Right lobe of liver (tissue), 4 donors: ENCODE results near the gene RSAD2.

Experiments used
- CTCF ChIP-seq, 4 donors: fragments of 200-600 bp in 3 of 4; fragments of 450-650 bp in 1 of 4; IDR thresholded peaks; one replicate each; pipeline versions ENCODE4 v1.5.1 to v1.8.0; 2016 to 2022; ENCODE audit warnings: antibody characterized with exemption in 4 of 4, mild to moderate bottlenecking in 2 of 4
- POLR2A ChIP-seq: fragments of 450-650 bp; IDR thresholded peaks from one replicate; pipeline ENCODE4 v1.6.1; 2017; ENCODE audit warnings: antibody characterized with exemption, mild to moderate bottlenecking
- donor health status: DM: no; HTN: no; CAD: no.
- donor health status: DM: no; HTN: no; CAD: no.
- donor health status: DM: no; HTN: yes; CAD: no.

DNA sequence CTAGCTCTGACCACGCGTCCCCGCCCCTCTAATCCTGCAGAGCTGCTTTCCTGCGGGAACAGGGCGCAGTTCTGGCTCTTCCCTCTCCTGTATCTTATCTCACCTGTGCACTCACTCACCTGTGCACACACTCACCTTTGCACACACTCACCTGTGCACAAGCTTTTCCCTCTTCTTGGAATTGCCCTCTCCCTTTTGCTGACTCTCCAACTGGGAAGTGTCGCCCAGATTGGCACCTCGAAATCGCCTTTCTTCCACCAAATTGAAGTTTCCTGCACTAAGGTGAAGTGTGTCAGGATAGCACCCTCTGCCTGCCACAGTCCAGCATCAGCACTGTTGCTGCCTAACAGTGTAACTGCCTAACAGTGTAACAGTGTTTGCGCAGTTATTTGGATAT lies 11.3 kb upstream of the RSAD2 start:
- peak; percentile 27 to 55 (median 50) for TF ChIP-seq CTCF (IDR thresholded peaks at IDR 0.05)
- TF ChIP-seq POLR2A: no peak
